GM21526 (cell line): Measurements from ENCODE around the gene TCF7.

Experiments used
- ATAC-seq: cut with Tn5 transposase; IDR thresholded peaks from one replicate; pipeline ENCODE4 v1.9.1; 2021; ENCODE audit warnings: moderate library complexity; ENCODE audit not compliant: unreplicated experiment, low FRiP score

TCF7 gene

GRCh38 chr5:134113902-134114875 is at the start of gene TCF7:
TSS of gene TCF7 (plus strand) at chr5:134114681. CDS start at chr5:134114907, 226 bp downstream.
- ATAC-seq = peak; percentile 75

- ATAC-seq = no peak
Measured at GRCh38 chr5:134069553-134069952, 44.9 kb upstream of the TCF7 start.

GRCh38 chr5:134070725-134071613 is 43.5 kb upstream of the TCF7 start:
- ATAC-seq = no peak

GRCh38 chr5:134071614-134072207 is 42.8 kb upstream of the TCF7 start:
- no peak for ATAC-seq

GRCh38 chr5:134072471-134073210 is 41.8 kb upstream of the TCF7 start:
- ATAC-seq = no peak

GRCh38 chr5:134073404-134073803 is 41.1 kb upstream of the TCF7 start:
- ATAC-seq = no peak

GRCh38 chr5:134075102-134075501 is 39.4 kb upstream of the TCF7 start:
- ATAC-seq = no peak

- no peak for ATAC-seq
Measured at GRCh38 chr5:134077926-134078580, 36.4 kb upstream of the TCF7 start.

GRCh38 chr5:134079748-134080581 is 34.5 kb upstream of the TCF7 start:
- ATAC-seq = no peak

GRCh38 chr5:134082264-134082992 is 32.1 kb upstream of the TCF7 start:
- no peak for ATAC-seq

GRCh38 chr5:134083517-134083916 is 31.0 kb upstream of the TCF7 start:
- no peak for ATAC-seq

- ATAC-seq = no peak
Measured at GRCh38 chr5:134084022-134084565, 30.4 kb upstream of the TCF7 start.

GRCh38 chr5:134084570-134084969 is 29.9 kb upstream of the TCF7 start:
- no peak for ATAC-seq

GRCh38 chr5:134085411-134085810 is 29.1 kb upstream of the TCF7 start:
- ATAC-seq = no peak

GRCh38 chr5:134086225-134086942 is 28.1 kb upstream of the TCF7 start:
- ATAC-seq = no peak

GRCh38 chr5:134086943-134087305 is 27.6 kb upstream of the TCF7 start:
- no peak for ATAC-seq

GRCh38 chr5:134088291-134088690 is 26.2 kb upstream of the TCF7 start:
- ATAC-seq = no peak
